Measurements from ENCODE around the gene L3MBTL4.

L3MBTL4 gene

DNA sequence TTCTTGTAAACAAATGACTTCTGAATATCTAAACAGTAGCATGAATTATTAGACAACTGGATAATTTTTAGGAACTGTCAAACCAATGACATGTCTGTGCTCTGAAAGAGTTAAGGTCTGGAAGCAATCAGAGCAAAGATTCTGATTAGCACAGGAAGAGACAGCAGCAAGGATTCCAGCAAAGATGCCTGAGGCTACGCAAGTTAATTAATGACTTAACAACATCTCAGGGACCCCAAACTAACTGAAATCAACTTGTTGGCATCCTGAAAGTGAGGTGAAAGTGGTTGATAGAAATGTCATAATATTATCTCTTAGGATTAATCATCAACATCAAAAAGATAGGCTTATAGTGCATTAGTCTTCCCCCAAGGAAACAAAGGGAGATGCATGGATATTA is 396.0 kb downstream of the L3MBTL4 start:
- DNase-seq: no peak

DNA sequence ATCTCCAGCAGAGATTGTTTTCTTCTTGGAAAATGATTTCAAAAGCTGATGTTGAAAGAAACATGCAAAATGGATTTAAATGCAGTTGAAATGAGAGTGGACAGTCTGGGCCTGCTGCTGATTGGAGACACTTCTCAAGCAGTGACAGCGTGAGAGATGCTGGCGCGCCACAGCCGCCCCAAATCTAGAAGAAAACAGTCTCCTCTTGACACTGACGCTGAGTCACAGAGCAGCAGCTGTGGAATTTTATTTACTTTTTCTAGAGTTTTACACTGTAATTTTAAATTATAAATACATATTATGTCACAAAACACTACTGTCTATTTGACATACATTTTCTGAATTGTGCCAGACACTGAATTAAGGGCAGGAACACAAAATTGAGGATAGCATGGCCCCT is 397.5 kb downstream of the L3MBTL4 start:
- no peak for DNase-seq

DNA sequence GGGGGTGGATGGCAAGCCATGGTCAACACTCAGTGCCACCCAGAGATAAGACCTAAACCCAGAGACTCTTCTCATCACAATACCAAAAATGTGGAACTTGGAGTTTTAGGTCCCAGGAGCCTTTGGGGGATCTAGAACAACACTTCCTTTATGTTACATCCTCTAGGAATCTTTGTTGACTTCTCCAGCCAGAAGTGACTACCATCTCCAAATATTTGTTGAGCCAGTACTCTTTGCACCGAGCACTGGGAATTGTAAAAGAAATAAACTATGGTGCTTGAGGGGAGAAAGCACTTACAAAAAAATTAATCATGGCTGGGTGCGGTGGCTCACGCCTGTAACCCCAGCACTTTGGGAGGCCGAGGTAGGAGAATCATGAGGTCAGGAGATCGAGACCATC is 399.3 kb downstream of the L3MBTL4 start:
- DNase-seq: no peak

DNA sequence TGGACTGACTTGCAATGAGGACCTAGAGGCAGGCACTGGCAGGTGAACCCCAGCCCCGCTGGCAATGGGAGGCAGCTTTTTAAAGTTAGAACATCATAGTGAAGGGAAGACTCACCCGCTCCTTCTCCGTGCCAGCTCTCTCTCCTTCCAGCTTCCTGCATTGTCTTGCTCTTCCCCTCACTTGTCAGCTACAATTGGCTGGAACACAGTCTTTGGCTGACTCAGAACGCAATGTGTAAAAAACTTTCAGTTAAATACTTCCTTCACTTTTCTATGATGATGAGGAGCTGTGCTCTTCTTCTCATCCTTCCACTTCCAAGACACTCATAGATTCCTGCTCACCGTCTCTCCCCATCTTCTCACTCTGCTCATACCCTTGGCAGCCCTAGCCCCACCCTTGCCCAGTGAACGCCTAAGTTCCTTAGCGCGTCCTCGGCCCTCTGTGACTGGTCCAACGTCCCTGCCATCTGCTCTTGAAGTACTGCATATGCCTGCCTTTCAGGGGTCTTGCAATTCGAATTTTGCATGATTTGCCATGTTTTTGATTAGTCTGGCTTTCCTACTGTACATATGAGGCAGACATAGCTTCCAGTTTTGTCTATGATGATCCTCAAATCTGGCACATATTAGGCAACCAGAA is 401.4 kb downstream of the L3MBTL4 start:
- no peak for DNase-seq

DNA sequence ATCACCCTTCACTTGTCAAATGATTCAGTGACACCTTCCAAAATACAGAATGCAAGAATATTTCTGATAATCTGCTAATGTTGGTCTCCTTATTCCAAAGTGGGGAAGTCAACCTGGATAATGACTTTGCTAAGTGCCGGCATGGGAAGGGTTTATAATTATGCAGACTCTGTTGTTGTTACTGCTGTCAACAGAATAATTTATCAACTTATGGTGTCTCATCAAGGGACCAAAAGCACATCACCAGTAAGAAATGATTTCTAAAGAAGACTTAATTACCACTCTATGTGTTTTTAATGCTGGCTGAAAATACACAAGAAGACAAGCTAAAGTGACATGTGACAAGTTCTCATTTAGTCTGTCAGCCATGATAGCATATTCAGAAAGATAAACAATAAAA is 403.8 kb downstream of the L3MBTL4 start:
- no peak for DNase-seq

DNA sequence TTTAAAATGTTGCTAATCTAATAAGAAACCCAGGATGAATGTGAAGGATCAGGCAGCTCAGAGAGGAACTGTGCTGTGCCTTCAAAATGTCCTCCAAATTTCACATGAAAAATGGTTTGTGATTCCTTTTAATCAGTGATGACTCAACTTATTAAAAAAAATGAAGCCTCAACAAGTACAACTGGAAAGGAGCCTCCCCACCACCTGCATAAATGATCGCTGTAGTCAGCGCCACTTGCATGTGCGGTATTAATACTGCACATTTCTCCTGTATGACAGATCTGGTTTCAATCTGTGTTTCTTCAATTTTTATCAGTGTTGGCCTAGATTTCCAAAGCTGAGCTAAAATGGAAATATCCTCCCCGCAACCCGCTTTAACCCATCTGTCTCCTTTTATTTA is 404.4 kb downstream of the L3MBTL4 start:
- DNase-seq: no peak

DNA sequence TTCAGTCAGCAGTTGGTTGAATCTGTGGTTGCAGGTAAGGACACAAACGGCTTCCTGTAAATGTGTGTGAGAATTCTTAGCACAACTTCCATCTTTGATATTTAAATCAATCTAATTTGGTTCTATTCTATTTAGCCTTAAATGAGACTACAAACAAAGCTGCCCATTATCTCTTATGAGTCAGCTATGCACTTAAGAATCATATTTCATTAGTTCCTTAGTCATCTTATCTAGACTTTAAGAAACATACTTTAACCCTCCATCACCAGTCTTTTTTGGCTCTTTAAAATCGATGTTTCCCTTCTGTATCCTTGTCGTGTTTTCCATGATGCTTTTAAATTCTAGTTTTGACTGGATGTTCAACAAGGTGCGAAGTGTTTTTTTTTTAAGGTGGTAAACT is 405.0 kb downstream of the L3MBTL4 start:
- no peak for DNase-seq

DNA sequence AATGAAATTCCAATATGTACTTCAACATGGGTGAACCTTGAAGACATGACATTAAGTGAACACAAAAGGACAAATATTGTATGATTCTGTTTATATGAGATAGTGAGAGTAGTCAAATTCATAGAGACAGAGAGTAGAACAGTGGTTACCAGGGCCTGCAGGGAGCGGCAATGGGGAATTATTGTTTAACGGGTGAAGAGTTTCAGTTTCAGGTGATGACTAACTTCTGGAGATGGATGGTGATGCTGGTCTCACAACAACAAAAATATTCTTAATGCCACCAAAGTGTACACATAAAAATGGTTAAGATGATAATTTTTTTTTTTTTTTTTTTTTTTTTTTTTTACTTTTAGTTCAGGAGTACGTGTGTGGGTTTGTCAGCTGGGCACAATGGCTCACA is 410.0 kb downstream of the L3MBTL4 start:
- DNase-seq: no peak

DNA sequence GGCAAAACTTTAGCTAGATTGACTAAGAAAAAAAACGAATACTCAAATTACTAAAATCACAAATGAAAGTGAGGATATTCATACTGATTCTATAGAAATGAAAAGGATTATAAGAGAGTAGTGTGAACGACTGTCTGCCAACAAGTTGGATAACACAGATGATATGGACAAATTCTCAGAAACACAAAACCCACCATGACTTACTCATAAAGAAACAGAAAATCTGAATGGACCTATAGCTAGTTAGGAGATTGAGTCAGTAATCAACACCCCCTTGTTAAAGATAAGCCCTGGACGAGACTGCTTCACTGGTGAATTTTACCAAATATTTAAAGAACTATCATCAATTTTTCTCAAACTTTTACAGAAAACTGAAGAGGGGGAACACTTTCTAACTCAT is 410.6 kb downstream of the L3MBTL4 start:
- no peak for DNase-seq

DNA sequence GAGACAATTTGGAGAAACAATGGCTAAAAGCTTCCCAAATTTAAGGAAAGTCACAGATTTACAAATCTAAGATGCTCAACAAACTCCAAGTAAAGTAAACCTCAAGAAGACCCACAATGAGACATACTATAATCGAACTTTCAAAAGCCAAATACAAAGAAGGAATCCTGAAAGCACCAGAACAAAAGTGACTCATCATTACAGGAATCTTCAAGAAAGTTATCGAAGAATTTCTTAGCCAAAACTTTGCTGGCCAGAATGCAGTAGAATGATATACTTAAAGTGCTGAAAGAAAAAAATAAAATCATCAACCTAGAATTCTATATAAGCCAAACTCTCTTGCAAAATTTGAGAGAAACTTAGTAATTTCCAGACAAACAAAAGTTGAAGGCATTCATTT is 412.8 kb downstream of the L3MBTL4 start:
- DNase-seq: no peak

DNA sequence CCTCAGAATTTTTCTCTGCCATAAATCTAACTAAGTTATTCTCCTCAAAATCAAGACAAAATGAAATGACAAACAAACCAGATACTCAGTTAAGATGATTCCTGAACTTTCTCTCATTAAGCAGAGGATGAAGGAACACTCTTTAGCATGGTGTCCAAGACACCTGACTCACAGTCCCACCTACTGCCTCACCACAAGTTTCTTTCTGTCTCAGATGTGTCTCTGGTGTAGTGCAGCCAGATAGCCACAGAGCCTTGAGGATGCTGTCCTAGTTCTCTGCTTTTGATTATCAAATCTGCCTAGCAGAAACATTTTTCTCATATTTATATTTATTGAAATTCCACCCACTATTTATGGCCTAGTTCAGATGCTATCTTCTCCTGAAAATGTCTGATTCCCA is 415.8 kb downstream of the L3MBTL4 start:
- no peak for DNase-seq

DNA sequence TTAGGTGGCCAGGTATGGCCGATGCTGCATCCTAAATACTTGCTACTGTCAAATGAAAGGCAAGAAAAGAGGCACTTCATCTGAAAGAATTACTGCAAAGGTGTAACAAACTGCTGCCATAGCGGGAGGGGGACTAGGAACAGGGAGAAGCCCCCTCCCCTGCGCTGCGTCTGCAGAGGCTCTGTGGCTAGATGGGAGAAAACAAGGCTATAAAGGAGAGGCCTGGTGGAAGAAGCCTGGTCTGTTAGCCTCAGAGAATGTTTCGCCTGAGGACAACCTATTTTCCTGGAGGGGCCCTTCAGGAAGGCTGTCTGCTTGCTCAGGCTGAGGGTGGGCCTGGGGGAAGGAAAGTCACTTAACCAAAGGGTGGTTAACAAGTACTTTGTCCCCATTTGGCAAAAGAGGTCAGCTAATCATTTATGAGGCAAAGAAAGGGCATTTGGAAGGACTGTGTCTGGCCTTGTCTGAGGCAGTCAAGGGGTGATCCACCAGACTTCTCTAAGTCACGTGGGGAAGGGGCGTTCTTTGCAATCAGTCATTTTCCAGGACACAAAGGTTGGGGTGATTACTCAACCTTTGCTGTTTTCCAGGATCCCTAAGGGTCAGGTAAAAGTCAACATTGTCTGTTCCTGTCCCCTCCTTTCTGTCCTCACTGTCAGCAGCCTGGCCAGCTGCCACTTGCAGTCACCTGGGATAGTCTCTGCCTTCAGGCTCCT is 416.4 kb downstream of the L3MBTL4 start:
- no peak for DNase-seq

DNA sequence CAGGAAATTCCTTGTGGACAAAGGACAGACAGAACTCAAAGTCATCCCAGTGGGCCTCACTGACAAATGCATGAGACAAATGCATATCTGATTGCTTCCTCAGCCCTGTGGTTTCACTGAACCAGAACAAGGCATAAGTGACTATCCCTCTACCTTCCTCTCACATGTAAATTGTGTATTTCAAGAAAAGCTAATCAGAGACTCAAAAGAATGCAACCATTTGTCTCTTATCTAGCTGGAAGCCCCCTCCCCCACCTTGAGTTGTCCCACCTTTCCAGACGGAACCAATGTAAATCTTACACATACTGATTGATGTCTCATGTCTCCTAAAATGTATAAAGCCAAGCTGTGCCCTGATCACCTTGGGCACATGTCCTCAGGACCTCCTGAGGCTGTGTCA is 417.4 kb downstream of the L3MBTL4 start:
- DNase-seq: no peak

DNA sequence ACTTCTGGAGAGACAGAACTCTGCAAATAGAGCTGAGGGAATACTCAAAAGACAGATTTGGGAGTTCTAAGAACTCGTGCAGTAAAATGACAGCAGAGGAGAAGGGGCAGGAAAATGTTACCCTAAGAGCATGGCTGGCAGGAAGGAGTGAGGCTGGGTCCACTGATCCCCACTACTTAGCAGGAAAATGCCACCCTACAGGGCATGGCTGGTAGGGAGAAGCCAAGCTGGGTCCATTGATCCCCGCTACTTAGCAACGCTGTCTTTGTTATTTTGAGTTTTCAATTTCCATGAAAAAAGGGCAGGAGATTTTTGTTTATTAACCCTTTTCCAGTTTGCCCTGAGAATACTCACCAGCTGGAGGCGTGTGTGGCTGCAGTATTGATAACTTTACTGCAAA is 419.1 kb downstream of the L3MBTL4 start:
- DNase-seq: no peak

DNA sequence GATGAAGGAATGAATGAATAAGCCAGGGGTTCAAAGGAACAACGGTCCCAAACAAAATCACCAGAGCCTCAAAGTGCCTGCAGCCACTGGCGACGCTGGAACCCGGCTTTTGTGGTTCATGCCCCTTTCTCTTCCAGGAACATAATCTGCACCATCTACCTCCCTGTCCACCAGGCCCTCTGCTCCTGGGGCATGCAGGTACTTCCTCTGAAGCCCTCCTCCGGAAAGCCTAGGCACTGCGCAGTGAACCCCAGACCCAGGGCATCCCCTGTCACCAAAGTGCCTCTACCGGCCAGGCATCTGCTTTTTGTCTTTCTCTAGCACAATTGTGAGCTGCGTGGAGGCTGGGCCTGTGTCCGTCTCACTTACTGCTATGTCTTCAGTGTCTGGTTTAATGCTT is 420.8 kb downstream of the L3MBTL4 start:
- no peak for DNase-seq

DNA sequence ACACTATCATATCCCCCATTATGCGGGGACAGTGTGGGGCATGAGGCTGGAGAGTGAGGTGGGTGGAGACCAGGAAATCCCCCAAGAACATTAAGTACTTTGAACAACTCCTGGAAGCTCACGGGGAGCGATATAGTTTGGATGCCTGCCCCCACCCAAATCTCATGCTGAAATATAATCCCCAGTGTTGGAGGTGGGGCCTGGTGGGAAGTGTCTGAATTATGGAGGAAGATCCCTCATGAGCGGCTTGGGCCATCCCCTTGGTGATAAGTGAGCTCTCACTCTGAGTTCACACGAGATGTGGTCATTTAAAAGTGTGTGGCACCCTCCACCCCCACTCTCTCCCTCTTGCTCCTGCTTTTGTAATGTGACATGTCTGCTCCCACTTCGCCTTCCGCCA is 422.3 kb downstream of the L3MBTL4 start:
- no peak for DNase-seq

DNA sequence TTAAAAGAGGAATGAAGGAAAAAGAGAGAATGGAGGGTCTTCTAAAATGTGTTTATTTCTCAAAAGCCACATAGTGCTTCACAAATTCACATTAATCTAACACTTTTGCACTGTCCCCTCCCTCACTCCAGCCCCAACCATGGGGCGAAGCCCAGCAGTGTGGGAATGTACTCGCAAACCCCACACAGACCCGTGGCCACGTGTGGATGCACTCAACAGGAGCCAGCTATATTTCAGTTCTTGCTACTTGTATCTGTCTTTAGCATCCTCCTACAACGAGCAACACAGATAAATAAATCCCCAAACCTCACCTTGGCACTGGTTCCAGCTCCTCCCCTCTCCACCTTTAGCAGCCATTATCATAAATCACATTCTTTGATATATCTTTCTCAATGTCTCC is 427.5 kb downstream of the L3MBTL4 start:
- no peak for DNase-seq

DNA sequence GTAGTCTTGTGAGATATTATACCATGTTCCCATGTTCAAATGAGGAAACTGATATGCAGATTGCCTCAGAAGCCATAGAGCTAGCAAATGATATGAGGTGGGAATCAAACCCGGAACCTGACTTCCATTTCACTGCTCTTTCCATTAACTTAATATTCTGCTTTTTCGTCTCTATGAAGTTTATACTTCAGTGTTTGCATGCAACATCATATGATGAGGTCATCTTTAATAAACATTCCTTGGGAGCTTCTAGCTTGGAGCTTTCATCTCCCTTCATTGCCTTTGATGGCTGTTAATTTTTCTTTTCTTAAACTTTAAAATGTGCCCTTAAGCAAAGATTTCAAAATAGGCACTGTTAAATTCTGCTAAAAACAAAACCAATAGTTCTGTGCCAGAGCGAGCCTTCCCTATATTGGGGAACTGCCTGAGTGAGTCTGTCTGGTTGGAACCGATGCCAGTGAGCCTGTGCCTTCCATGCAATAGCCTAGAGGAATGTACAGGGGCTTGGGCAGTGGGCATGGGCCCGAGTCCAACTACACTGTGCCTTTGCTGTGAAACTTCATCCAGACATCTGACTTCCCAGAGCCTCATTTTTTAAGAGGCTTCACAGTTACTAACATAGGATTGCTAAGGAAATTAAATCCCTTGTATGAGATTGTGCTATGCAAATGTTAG is 428.3 kb downstream of the L3MBTL4 start:
- DNase-seq: no peak

DNA sequence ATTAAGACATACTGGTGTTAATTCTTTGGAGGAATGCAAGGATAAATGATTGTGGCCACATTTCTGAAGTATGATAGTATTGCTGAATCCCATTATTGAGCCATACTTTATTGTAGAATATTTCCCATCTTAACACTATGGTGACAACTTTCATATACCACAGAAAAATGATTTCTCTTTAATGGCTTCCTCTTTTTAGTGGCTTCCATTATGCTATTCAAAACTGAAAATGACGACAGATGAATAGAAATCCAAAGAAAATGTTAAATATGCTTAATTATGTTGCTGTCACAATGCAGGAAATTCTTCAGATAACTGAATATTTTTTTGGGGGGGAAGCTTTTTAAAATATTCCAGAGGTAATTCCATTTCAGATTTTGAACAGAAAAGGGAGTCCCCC is 430.5 kb downstream of the L3MBTL4 start:
- DNase-seq: no peak

DNA sequence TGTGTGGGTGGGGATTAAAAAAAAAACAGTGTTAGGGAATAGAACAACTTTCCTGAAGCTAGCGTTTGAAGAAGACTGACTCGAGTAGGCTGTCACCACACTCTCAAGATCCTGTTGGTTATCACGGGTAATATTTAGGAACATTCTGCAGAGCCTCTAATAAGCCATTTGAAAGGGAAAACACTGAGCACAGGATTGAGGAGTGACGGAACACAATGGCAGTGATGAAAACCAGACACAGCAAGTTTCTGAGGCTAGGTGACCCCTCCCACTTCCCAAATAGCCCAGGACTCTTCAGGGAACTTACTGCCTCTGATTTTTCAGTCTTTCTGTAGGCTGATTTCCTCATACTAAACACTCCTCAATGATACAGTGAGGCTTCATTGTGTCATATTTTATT is 431.2 kb downstream of the L3MBTL4 start:
- DNase-seq: no peak

DNA sequence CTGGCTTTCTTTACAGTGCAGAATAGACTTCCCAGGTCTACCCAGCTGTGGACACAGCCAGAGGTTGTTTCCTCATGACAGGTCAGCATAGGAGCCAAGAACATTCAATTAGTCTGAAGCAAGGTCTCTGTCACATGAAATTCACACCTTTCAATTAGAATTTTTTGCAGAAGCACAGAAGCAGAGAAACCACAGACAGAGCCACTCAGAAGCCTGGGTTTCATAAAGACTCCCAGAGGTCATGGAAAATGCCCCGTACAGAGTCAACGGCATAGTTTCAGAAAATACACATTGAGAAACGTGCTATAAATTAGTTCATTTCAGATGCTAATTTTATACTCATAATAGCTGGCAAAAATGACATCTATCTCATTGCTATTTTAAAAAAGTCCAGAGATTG is 432.4 kb downstream of the L3MBTL4 start:
- DNase-seq: no peak

DNA sequence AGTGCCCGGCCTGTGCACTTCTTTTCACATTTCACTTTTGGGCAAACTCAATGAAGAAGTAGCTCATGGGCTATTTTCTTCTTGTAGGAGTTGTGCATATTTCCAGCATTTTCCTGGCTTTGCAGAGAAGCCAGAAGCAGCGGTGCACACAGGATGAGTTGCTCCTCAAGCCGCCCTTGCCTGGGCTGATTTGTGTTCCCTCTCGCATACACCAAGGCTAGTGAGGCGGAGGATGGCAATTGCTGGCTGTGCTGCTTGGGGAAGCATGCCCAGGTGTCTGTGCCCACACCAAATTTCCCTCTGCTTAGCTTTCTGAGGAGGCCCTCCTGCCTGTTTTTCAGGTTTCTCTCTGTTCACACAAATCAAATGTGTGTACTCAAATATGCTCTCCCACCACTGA is 434.0 kb downstream of the L3MBTL4 start:
- DNase-seq: no peak

DNA sequence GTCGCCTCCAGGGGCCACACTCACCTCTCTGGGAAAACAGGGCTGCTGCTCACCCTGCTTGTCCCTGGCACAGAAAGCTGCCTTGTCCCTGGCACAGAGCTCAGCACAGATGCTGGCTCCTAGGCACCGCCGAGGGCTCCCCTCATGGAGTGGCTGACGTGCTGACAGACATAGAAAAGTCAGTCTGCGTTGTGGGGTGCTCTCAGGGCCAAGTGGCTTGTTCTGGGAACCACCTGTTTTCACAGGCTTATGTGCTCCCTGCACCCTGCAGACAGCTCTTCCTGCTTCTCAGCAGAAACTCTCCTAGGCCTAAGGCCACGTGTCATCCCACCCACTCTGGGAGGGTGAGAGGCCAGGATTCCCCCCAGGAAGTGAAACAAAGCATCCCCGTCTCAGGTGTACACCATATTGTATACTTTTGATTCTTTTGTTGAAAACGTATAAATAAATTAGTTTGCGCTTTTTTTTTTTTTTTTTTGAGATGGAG is 434.7 kb downstream of the L3MBTL4 start:
- no peak for DNase-seq

DNA sequence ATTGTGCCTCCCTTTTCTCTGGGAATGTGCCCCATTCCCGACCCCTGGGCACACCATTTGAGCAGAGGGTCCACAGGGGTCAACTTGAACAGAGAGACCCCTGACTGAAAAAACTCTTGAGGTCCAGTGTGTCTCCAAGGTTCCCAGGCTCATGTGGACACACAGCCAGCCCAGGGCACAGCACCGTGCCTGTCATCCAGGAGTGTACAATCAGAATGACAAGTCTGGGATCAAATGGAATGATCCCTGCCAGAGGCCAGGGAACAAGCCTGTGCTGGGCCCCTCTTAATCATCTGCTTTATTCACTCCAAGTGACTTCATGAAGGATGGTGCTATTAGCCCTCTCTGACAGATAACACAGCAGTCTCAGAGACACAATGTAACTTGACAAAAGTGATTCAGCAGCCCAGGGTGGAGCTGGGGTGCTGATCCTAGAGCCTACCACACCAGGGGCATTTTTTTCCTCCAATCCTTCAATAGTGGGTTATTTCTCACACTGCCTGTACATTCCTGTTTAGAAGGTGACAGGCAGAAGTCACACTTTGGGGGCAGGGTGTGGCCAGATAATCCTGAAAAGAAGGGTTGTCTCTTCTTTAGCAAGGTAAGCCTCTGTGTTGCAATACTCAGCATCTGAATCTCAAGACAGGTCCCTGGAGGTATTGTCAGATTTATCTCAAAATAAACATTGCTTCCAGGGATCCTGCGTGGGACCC is 435.4 kb downstream of the L3MBTL4 start:
- DNase-seq: no peak
